SU-DHL-6 (cell line): Measurements from ENCODE around the gene CDK14.

Experiments
- EZH2phosphoT487 ChIP-seq: fragments of 200-600 bp; sonication (generic), shearing (Covaris generic); conservative IDR thresholded peaks from 2 replicates; pipeline ENCODE4 v1.6.1; 2018; ENCODE audit warnings: mild to moderate bottlenecking, antibody characterized with exemption, low read length, moderate library complexity, mixed read lengths
- TF ChIP-seq, protein P1 (sequence below): fragments of 200-600 bp; sonication (generic); IDR thresholded peaks from one replicate; pipeline ENCODE4 v1.5.1; 2017; ENCODE audit warnings: antibody characterized with exemption, mild to moderate bottlenecking, low read length, moderate library complexity; ENCODE audit not compliant: insufficient read depth, poor library complexity, severe bottlenecking

DNA sequence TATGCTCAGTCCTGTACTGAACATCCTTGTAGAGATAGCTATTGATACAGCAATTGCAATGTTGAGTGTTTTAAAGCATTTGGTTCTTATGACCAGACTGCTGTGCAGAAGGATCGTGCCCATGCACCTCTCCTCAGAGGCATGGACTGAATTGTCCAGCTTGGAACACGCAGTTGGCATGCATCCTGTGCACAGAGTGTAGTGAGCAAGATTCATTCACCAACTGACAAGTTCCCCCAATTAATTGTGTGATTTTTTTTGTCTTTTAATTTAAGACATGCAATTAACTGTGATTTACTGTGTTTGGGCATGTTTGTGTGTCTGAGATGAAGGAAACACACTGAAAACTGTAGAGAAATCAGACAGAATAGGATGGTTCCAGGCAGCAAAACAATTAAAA lies 323.7 kb downstream of the CDK14 start:
- no peak for TF ChIP-seq EZH2phosphoT487
- TF ChIP-seq, protein P1, sequence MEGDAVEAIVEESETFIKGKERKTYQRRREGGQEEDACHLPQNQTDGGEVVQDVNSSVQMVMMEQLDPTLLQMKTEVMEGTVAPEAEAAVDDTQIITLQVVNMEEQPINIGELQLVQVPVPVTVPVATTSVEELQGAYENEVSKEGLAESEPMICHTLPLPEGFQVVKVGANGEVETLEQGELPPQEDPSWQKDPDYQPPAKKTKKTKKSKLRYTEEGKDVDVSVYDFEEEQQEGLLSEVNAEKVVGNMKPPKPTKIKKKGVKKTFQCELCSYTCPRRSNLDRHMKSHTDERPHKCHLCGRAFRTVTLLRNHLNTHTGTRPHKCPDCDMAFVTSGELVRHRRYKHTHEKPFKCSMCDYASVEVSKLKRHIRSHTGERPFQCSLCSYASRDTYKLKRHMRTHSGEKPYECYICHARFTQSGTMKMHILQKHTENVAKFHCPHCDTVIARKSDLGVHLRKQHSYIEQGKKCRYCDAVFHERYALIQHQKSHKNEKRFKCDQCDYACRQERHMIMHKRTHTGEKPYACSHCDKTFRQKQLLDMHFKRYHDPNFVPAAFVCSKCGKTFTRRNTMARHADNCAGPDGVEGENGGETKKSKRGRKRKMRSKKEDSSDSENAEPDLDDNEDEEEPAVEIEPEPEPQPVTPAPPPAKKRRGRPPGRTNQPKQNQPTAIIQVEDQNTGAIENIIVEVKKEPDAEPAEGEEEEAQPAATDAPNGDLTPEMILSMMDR, result no peak
